ENCODE measurements around the gene C11orf87.

The C11orf87 gene

GRCh38 chr11:109421981-109422869 lies at the start of gene C11orf87:
Gene C11orf87, plus strand, starts transcription at chr11:109422190. Its CDS starts 1,444 bp downstream, at chr11:109423634.
- no peak for DNase-seq (ENCODE audit: low spot score)

- no peak for DNase-seq (ENCODE audit: low spot score)
These were observed 48.0 kb upstream of the C11orf87 start for GRCh38 chr11:109374032-109374431.

DNA sequence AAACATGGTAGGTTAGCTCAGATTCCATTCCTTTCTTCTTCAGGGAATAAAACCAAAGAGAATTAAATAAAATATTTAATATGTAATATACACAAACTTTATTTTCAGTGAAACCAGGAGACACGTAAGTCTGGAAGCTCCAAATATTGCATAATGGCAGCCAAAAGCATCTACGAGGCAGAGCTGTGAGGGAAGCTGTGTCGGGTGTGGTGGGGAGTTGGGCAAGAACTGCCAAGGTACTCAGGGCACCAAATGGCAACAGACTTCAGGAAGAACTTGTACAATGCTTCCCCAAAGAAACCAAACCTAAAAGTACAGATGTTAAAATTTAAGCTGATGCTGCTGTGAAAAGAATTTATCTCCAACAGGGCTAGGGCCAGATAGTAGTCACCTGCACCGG lies 47.5 kb upstream of the C11orf87 start:
- no peak for DNase-seq (ENCODE audit: low spot score)

DNA sequence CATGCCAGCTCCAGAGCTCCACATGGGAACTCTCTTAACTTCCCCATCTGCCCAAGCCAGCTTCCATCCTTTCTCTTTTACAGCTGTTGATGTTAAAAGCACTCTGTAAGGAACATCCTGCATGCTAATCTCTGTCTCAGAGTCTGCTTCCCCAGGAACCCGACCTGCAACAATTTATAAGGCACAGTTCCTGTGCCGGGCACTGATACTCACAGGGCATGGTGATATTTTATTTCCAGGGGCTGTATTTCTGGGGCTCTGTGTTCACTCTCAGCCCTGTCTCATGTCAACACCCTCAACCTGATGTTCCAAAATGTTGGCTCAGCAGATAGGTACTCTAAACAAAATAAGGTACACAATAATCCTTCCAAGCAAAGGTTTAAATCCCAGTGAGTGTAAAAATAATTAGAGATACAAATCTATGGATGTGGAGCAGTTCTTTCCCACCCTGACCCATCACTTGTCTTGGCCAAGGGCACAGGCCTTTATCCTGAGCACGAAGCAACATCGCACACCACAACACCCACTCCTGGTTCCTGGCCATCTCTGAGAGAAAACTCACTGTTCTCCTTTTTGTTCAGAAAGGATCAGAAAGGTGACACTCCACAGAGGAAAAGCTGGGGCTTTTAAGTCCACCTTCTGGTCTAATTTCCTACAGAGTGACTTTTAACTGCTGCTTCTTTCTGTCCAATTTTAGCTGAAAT lies 44.8 kb upstream of the C11orf87 start:
- no peak for DNase-seq (ENCODE audit: low spot score)

- no peak for DNase-seq (ENCODE audit: low spot score)
These were observed 44.0 kb upstream of the C11orf87 start for GRCh38 chr11:109378034-109378433.

- DNase-seq (ENCODE audit: low spot score), result no peak
These were observed 38.7 kb upstream of the C11orf87 start for GRCh38 chr11:109383306-109383705.

DNA sequence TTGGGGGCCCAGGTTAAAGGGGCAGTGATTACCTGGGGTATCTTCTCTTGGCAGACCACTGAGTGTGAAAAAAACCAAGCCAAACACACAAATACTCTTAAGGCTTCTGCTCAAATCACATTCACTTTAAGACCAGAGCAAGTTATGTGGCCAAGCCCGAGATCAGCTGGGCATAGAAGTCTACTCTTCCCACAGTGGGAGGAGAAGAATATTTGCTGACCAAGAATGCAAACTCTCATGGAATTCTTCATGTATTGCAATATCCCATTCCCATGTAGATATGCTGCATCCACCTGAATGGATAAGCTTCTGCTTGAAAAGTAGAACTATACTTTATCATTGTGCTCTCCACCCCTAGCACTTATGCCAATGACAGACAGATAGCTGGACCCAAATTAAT lies 37.1 kb upstream of the C11orf87 start:
- no peak for DNase-seq (ENCODE audit: low spot score)

GRCh38 chr11:109388982-109389381 lies 33.0 kb upstream of the C11orf87 start:
- DNase-seq (ENCODE audit: low spot score), result no peak

GRCh38 chr11:109390752-109391151 lies 31.2 kb upstream of the C11orf87 start:
- no peak for DNase-seq (ENCODE audit: low spot score)

DNA sequence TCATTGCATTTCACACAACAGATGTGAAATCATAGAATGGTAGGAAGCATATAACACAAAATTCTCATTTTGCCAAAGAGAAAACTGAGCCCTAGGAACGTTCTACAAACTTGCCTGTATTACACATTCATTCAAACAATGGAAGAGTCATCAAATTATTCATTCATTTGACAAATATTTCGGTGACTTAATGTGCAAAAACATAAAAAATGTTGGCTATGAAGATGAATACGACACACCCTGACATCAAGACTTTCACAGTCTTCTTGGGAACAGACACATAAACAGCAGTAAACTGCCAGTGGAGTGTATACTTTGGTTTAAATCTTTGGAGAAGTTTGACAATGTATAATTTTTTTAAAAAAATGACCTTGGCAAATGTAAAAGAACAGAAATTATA lies 20.4 kb upstream of the C11orf87 start:
- DNase-seq (ENCODE audit: low spot score), result no peak

DNA sequence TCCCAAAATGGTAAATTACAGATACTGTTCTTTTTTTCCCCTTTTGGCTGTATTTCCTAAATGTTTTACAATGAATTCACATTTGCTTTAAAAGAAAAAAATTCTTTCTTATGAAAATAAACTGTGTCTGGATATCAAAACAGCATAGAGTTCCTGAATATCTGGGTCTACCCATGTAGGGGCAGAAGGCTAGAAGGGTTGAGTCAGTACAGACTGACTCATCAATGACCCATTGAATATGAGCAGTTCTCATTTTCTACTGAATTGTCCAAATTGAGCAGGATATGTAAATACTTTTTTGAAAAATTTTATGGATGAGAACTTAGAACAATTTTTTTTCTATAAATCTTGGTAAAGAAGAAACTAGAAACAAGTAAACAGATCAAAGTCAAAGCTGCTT lies 16.3 kb upstream of the C11orf87 start:
- no peak for DNase-seq (ENCODE audit: low spot score)

GRCh38 chr11:109416601-109417000 lies 5.4 kb upstream of the C11orf87 start:
- DNase-seq (ENCODE audit: low spot score), result no peak

DNA sequence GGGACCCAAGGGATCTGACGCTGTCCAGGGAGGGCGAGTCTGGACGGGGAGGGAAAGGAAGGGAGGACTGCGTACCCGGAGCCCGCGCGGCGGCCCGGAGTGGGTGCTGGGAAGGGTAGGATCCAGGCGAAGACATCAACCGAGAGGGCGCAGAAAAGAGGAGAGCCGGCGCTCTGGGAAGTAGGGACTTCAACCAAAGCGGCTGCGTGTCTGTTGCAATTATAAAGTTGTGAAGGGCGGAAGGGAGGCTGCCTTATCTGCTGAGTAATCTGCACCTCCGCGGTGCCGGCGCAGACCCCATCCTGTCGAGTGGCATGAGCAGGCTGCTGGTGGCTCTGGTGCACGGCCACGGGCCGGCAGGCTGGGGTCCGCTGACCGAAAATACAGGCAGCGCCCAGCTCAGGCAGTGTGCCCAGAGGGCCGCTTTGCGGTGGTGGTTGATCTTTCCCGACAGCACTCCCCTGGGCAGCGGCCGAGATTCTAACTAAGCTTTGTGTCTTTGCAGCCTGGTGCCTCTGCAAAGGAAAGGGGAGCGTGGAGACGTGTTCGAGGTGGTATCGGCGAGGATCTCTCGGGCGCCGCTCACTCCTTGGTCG lies 978 bp downstream of the C11orf87 start:
- DNase-seq (ENCODE audit: low spot score), result no peak

GRCh38 chr11:109423466-109424190 lies 1.6 kb downstream of the C11orf87 start:
- DNase-seq (ENCODE audit: low spot score), result no peak

DNA sequence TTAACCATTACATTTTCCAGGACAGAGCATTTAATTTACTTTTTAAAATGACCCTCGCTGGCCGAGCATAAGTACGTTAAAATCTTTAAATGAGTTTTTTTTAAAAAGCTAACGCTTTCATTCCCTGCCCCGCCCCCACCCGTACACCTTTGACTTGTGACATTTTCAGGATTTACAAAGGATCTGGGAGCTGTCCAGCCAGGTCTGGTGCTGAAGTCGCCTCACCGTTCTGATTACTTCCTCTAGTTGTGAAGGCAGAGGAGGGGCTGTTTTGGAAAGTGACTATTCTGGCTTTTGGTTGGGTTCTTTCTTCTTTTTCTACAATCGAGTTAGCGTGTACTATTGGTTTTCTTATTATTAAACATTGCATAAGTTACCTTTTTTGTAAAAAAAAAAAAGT lies 2.9 kb downstream of the C11orf87 start:
- DNase-seq (ENCODE audit: low spot score), result no peak

DNA sequence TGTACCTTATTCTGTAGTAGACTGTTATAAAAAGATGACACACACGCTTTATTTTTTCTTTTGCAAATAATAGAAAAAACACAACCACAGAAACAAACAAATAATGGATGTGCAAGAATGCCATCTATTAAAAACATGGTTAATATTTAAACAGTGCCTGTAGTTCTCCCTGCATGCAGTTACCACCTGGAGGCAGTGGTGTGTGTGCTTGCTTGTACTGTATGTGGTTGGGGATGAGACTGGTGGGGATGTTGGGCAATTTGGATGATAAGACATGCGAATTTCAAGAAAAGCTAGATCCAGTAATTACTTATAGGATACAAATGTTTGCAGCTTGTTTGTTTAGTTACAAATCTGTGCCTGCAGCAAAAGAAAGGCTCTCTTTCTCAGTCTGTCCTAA lies 3.6 kb downstream of the C11orf87 start:
- no peak for DNase-seq (ENCODE audit: low spot score)

GRCh38 chr11:109426442-109427240 lies 4.7 kb downstream of the C11orf87 start:
- DNase-seq (ENCODE audit: low spot score), result no peak

- no peak for DNase-seq (ENCODE audit: low spot score)
These were observed 10.1 kb downstream of the C11orf87 start for GRCh38 chr11:109432105-109432504.

GRCh38 chr11:109433753-109434256 lies 11.8 kb downstream of the C11orf87 start:
- DNase-seq (ENCODE audit: low spot score), result no peak

GRCh38 chr11:109435121-109435742 lies 13.2 kb downstream of the C11orf87 start:
- DNase-seq (ENCODE audit: low spot score), result no peak

DNA sequence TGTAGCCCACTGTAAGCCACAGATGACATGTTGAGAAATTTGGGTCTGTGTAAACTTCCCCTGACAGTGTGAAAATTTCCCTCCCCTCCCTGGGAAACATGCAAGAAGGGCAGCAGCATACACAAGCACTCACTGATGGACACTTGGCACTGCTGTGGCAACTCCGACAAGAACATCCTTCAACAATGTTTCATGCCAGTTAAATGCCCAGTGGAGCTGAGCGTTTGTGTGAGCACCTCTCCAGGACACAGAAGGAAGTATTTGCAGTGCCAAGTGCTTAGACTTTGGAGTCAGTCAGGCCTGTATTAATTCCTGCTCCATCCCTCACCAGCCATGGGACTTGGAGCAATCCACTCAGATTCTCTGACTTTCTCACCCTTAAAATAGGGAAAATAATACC lies 17.7 kb downstream of the C11orf87 start:
- no peak for DNase-seq (ENCODE audit: low spot score)
